Spleen (tissue), 11 donors: Measurements from ENCODE around the gene PRKG1. TPM values are rescaled to one million over a fixed set of nuclear protein-coding genes. Genes with fewer than 3 reads are reported as not detected.
"Not testable (repeated sequence)": the region's sequence is repeated elsewhere in the genome, so short reads cannot be mapped to it uniquely, and the experiment has no call there.

ENCODE experiments used
- DNase-seq: peaks from one replicate; pipeline ENCODE4 v3.0.0-alpha.2; 2020
- H3K27ac ChIP-seq, 8 donors: fragments of 200-600 bp; sonication (generic) in 7 of 8; 1 replicate in 4 of 8; 2 replicates in 4 of 8; pipeline versions ENCODE4 v1.5.0 to v1.8.0; 2016 to 2021; ENCODE audit warnings: inconsistent platforms in 4 of 8, mild to moderate bottlenecking in 4 of 8, moderate library complexity in 1 of 8
- H3K27me3 ChIP-seq, 7 donors: fragments of 200-600 bp; sonication (generic) in 6 of 7; replicated peaks in 1 of 7; 1 replicate in 4 of 7; 2 replicates in 3 of 7; pipeline versions ENCODE4 v1.5.0 to v1.8.0; 2016 to 2021; ENCODE audit warnings: inconsistent platforms in 3 of 7, mild to moderate bottlenecking in 1 of 7
- H3K36me3 ChIP-seq, 6 donors: fragments of 200-600 bp; sonication (generic) in 5 of 6; 1 replicate in 4 of 6; 2 replicates in 2 of 6; pipeline versions ENCODE4 v1.5.0 to v1.8.0; 2016 to 2021; ENCODE audit warnings: inconsistent platforms in 2 of 6
- H3K4me1 ChIP-seq, 6 donors: fragments of 200-600 bp; sonication (generic) in 5 of 6; 1 replicate in 3 of 6; 2 replicates in 3 of 6; pipeline versions ENCODE4 v1.5.0 to v1.8.0; 2016 to 2021; ENCODE audit warnings: inconsistent platforms in 3 of 6
- H3K4me3 ChIP-seq, 8 donors: fragments of 200-600 bp; sonication (generic) in 7 of 8; 1 replicate in 4 of 8; 2 replicates in 4 of 8; pipeline versions ENCODE4 v1.5.0 to v1.8.0; 2016 to 2021; ENCODE audit warnings: inconsistent platforms in 4 of 8, mild to moderate bottlenecking in 4 of 8, moderate library complexity in 2 of 8
- H3K9me3 ChIP-seq, 8 donors: fragments of 200-600 bp; sonication (generic) in 7 of 8; 1 replicate in 4 of 8; 2 replicates in 4 of 8; pipeline versions ENCODE4 v1.5.0 to v1.8.0; 2016 to 2021; ENCODE audit warnings: inconsistent platforms in 4 of 8
- CTCF ChIP-seq, 11 experiments: fragments of 200-600 bp in 7 of 11; fragments of 450-650 bp in 4 of 11; sonication (generic) in 4 of 11; IDR thresholded peaks in 8 of 11; conservative IDR thresholded peaks in 3 of 11; 1 replicate in 7 of 11; 2 replicates in 4 of 11; pipeline versions ENCODE4 v1.4.0 to v1.8.0; 2016 to 2021; ENCODE audit warnings: antibody characterized with exemption in 11 of 11, inconsistent platforms in 4 of 11, mild to moderate bottlenecking in 1 of 11
- POLR2A ChIP-seq, 3 donors: fragments of 450-650 bp; IDR thresholded peaks; one replicate each; pipeline ENCODE4 v1.5.1; 2017; ENCODE audit warnings: antibody characterized with exemption in 3 of 3, mild to moderate bottlenecking in 1 of 3
- POLR2AphosphoS5 ChIP-seq, 3 donors: sonication (generic); formaldehyde crosslinking; IDR thresholded peaks; one replicate each; pipeline ENCODE4 v1.5.1; 2017; ENCODE audit warnings: antibody characterized with exemption in 3 of 3
- WGBS, 5 donors: extraction: QIAGEN DNeasy Blood & Tissue Kit in 3 of 5; methylation state at CpG; one replicate each; pipeline versions ENCODE4 v1.1.5 to v1.1.7; 2013 to 2018; 5-methylcytosine and 5-hydroxymethylcytosine counted together
- intact Hi-C: fragments of 100-400 bp; cut with DNase I; formaldehyde crosslinking; loops from one replicate; pipeline ENCODE4 v1.15.0; 2023; ENCODE audit warnings: low total_unique reads
- polyA plus RNA-seq, 3 donors: library from polyadenylated mRNA; stranded (reverse); fragments of 200-250 nt; gene quantifications; one replicate each; pipeline ENCODE4 v1.2.1, GENCODE V29; 2013
- total RNA-seq, 7 donors: library from RNA; depleted of rRNA in 3 of 7; stranded (reverse); fragments of >200 nt in 3 of 7; fragmentation: NEBNext Ultra II Directional in 4 of 7; extraction: Animal tissue kit (Norgen Biotek cat#: 25700) in 4 of 7; gene quantifications; one replicate each; pipeline versions ENCODE4 v1.1.0 to v1.2.1, GENCODE V29; 2016 to 2021
- donor health status: healthy with polysubstance abuse.
- donor health status: DM: no; HTN: no; CAD: no; lungs with moderate emphysema.
- donor health status: DM: no; HTN: no; CAD: no.
- donor health status: Bipolar disorder and iron deficiency.
- donor health status: healthy.
- donor health status: DM: no; HTN: no; CAD: no.
- donor health status: DM: yes; HTN: yes; CAD: no.

PRKG1 gene
- total and polyA plus RNA-seq, 10 donors, result 0.65 to 10.5 (median 7.2) TPM

- Histone ChIP-seq H3K27me3 (no peaks in the 10 kb centered on the region), H3K4me1 (no peaks in the 10 kb centered on the region), H3K9me3 (no peaks in the 10 kb centered on the region), H3K27ac (no peak overlapping the region), H3K4me3 (no peak overlapping the region), H3K36me3 (no peaks in the 10 kb centered on the region)
- DNase-seq, result no peak
- intact Hi-C loops, result no loop called here
- WGBS, 5 donors, result 54 to 96% (median 64%) methylated on average over 1 of the region's 1 CpG
- no peak for TF ChIP-seq POLR2AphosphoS5 (IDR thresholded peaks at IDR 0.05)
- no peak for TF ChIP-seq CTCF (IDR thresholded peaks at IDR 0.05 in 8 of 11, conservative IDR thresholded peaks at IDR 0.05 in 3 of 11)
- no peak for TF ChIP-seq POLR2A (IDR thresholded peaks at IDR 0.05)
These were observed 87.7 kb downstream of the PRKG1 start for GRCh38 chr10:51162002-51162401.

GRCh38 chr10:51163380-51164049 is 89.2 kb downstream of the PRKG1 start:
- H3K9me3 ChIP-seq, H3K4me1 ChIP-seq, DNase-seq, H3K27me3 ChIP-seq, H3K36me3 ChIP-seq, H3K27ac ChIP-seq, intact Hi-C loops, H3K4me3 ChIP-seq: not testable (repeated sequence)
- 90 to 95% (median 94%) methylated on average over 29 to 30 of the region's 30 CpGs for WGBS, 5 donors

- intact Hi-C loops, result no loop called here
- Histone ChIP-seq H3K4me3 (no peak overlapping the region), H3K9me3 (no peaks in the 10 kb centered on the region), H3K27ac (no peak overlapping the region), H3K4me1 (no peaks in the 10 kb centered on the region), H3K36me3 (no peaks in the 10 kb centered on the region), H3K27me3 (no peaks in the 10 kb centered on the region)
- WGBS, 5 donors, result 71 to 84% (median 79%) methylated on average over 2 of the region's 2 CpGs
- no peak for DNase-seq
- TF ChIP-seq CTCF (IDR thresholded peaks at IDR 0.05 in 8 of 11, conservative IDR thresholded peaks at IDR 0.05 in 3 of 11) (no peak), POLR2A (IDR thresholded peaks at IDR 0.05) (no peak), POLR2AphosphoS5 (IDR thresholded peaks at IDR 0.05) (no peak)
These were observed 94.0 kb downstream of the PRKG1 start for GRCh38 chr10:51168086-51168815.

DNA sequence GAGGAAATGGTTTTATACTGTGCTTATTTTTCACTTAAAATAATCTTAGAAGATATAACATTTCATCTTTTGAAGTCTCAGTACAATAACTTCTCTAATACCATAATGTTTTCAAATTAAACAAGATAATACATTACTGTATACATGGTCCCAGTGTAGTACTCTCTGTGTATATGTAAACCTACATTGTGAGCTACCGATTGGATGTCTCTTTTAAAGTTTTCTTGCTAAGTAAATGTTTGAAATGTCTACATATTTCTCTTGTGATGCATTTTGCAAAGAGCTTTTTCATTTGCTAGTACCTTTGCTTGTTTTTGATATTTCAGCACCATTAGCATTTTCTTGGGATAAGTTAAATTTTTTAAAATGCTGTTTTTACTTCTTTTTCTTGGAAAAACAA is 94.8 kb downstream of the PRKG1 start:
- TF ChIP-seq POLR2A (IDR thresholded peaks at IDR 0.05), result no peak
- no peak for TF ChIP-seq CTCF (IDR thresholded peaks at IDR 0.05 in 8 of 11, conservative IDR thresholded peaks at IDR 0.05 in 3 of 11)
- TF ChIP-seq POLR2AphosphoS5 (IDR thresholded peaks at IDR 0.05), result no peak
- DNase-seq, result no peak
- Histone ChIP-seq H3K4me3 (no peak overlapping the region), H3K27ac (no peak overlapping the region), H3K4me1 (no peaks in the 10 kb centered on the region), H3K9me3 (no peaks in the 10 kb centered on the region), H3K27me3 (no peaks in the 10 kb centered on the region), H3K36me3 (no peaks in the 10 kb centered on the region)
- intact Hi-C loops, result no loop called here
- 70 to 96% (median 75%) methylated on average over 1 of the region's 1 CpG for WGBS, 5 donors
